ENCODE measurements around the gene NUS1. TPM values are rescaled to one million over a fixed set of nuclear protein-coding genes. Genes with fewer than 3 reads are reported as not detected.
A peak's percentile ranks its signal among the peaks of the same experiment; 100 is the strongest.

The NUS1 gene
- total RNA-seq, 2 donors from 2014 or later: 16.2 to 30.9 TPM

- no peak for DNase-seq (ENCODE audit: low spot score)
- no peak for ATAC-seq (ENCODE audit: insufficient number of reproducible peaks, low FRiP score, low read depth)
- no peaks in the 10 kb centered on the region for H3K9me3 ChIP-seq
- no peak for TF ChIP-seq CTCF (IDR thresholded peaks at IDR 0.05)
- H3K27ac ChIP-seq: no peak overlapping the region
- peak overlapping the region; percentile 80 for H3K4me3 ChIP-seq
- H3K36me3 ChIP-seq: no peaks in the 10 kb centered on the region
- no peaks in the 10 kb centered on the region for H3K27me3 ChIP-seq (replicated peaks; ENCODE audit: insufficient read depth)
- peaks cover 36 to 37% of the 10 kb centered on the region in 2 donors for H3K4me1 ChIP-seq (ENCODE audit: control insufficient read depth in 1 of 2, low read depth in 2 of 2)
Observed at GRCh38 chr6:117676577-117677218, 1.4 kb downstream of the NUS1 start.

- no peak for ATAC-seq (ENCODE audit: insufficient number of reproducible peaks, low FRiP score, low read depth)
- Histone ChIP-seq H3K9me3 (no peaks in the 10 kb centered on the region), H3K4me3 (peak overlapping the region; percentile 80), H3K27me3 (replicated peaks; ENCODE audit: insufficient read depth) (no peaks in the 10 kb centered on the region), H3K36me3 (no peaks in the 10 kb centered on the region), H3K27ac (no peak overlapping the region), H3K4me1 (ENCODE audit: control insufficient read depth in 1 of 2, low read depth in 2 of 2) (peaks cover 41 to 42% of the 10 kb centered on the region in 2 donors)
- TF ChIP-seq CTCF (IDR thresholded peaks at IDR 0.05): no peak
- DNase-seq (ENCODE audit: low spot score): no peak
Observed at GRCh38 chr6:117677553-117678141, 2.4 kb downstream of the NUS1 start.

- H3K4me3 ChIP-seq: no peak overlapping the region
- no peak for TF ChIP-seq CTCF (IDR thresholded peaks at IDR 0.05)
- no peak for ATAC-seq (ENCODE audit: insufficient number of reproducible peaks, low FRiP score, low read depth)
- no peak for DNase-seq (ENCODE audit: low spot score)
- H3K36me3 ChIP-seq: no peaks in the 10 kb centered on the region
- H3K27ac ChIP-seq: no peak overlapping the region
- H3K4me1 ChIP-seq (ENCODE audit: control insufficient read depth in 1 of 2, low read depth in 2 of 2): peaks cover 40% of the 10 kb centered on the region in 2 donors
- H3K9me3 ChIP-seq: no peaks in the 10 kb centered on the region
- H3K27me3 ChIP-seq (replicated peaks; ENCODE audit: insufficient read depth): no peaks in the 10 kb centered on the region
Observed at GRCh38 chr6:117681162-117681741, 6.0 kb downstream of the NUS1 start.

DNA sequence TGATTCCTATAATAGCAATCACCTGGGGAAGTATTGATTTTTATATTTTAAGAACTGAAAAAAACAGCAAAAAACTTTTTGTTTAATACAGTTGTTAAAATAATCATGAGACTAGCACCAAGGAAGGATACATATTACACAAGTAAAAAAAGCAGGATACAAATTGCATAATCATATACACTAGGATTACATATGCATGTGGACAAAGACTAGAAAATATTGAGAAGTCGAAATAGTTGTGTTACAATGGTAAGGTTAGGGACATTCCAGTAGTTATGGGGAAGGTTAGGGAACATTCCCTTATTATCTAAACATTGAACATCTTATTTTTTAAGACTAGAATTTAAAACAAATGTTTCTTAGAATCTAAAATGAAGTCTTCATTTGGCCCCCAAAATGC lies 9.5 kb downstream of the NUS1 start:
- no peak overlapping the region for H3K4me3 ChIP-seq
- H3K27ac ChIP-seq: no peak overlapping the region
- H3K4me1 ChIP-seq (ENCODE audit: control insufficient read depth in 1 of 2, low read depth in 2 of 2): peaks cover 17 to 21% of the 10 kb centered on the region in 2 donors
- H3K27me3 ChIP-seq (replicated peaks; ENCODE audit: insufficient read depth): no peaks in the 10 kb centered on the region
- DNase-seq (ENCODE audit: low spot score) (no peak), ATAC-seq (ENCODE audit: insufficient number of reproducible peaks, low FRiP score, low read depth) (no peak)
- H3K9me3 ChIP-seq: no peaks in the 10 kb centered on the region
- H3K36me3 ChIP-seq: peaks cover 3% of the 10 kb centered on the region
- TF ChIP-seq CTCF (IDR thresholded peaks at IDR 0.05): no peak

- no peak for TF ChIP-seq CTCF (IDR thresholded peaks at IDR 0.05)
- no peak for ATAC-seq (ENCODE audit: insufficient number of reproducible peaks, low FRiP score, low read depth)
- H3K9me3 ChIP-seq: no peaks in the 10 kb centered on the region
- no peak for DNase-seq (ENCODE audit: low spot score)
- no peaks in the 10 kb centered on the region for H3K27me3 ChIP-seq (replicated peaks; ENCODE audit: insufficient read depth)
- H3K4me3 ChIP-seq: no peak overlapping the region
- H3K4me1 ChIP-seq (ENCODE audit: control insufficient read depth in 1 of 2, low read depth in 2 of 2): peaks cover 17 to 18% of the 10 kb centered on the region in 2 donors
- peaks cover 3% of the 10 kb centered on the region for H3K36me3 ChIP-seq
- H3K27ac ChIP-seq: no peak overlapping the region
Observed at GRCh38 chr6:117685359-117685758, 10.1 kb downstream of the NUS1 start.
